ENCODE results near the gene MYZAP.

GRCh38 chr15:57554063-57554811 is 37.5 kb upstream of the MYZAP start:
- TF ChIP-seq RARB (CRISPR knock-in tag; IDR thresholded peaks at IDR 0.05) (no peak), ZC3H10 (CRISPR knock-in tag; IDR thresholded peaks at IDR 0.05) (no peak), CREB5 (CRISPR knock-in tag; IDR thresholded peaks at IDR 0.05; ENCODE audit: low read depth) (no peak)

Data from SK-N-SH treated with all-trans-retinoic acid at 6 μM for 48 hours (cell line).